Gastroesophageal sphincter (tissue), 4 donors: ENCODE data around the gene IRF5. TPM values are rescaled to one million over a fixed set of nuclear protein-coding genes. Genes with fewer than 3 reads are reported as not detected.

ENCODE experiments used
- ATAC-seq: fragments of 150-250 bp; one replicate; pipeline ENCODE4 v1.9.1; 2016; ENCODE audit warnings: mild to moderate bottlenecking, moderate library complexity
- H3K27ac ChIP-seq, 4 donors: fragments of 200-600 bp; sonication (generic) in 3 of 4; 1 replicate in 3 of 4; 2 replicates in 1 of 4; pipeline ENCODE4 v1.5.1; 2016 to 2019
- H3K27me3 ChIP-seq: fragments of 200-600 bp; sonication (generic); one replicate; pipeline ENCODE4 v1.5.1; 2019
- H3K36me3 ChIP-seq, 2 donors: fragments of 200-600 bp; sonication (generic); one replicate each; pipeline ENCODE4 v1.5.1; 2019; ENCODE audit warnings: control low read depth in 1 of 2
- H3K4me1 ChIP-seq, 3 donors: fragments of 200-600 bp; sonication (generic); 1 replicate in 2 of 3; 2 replicates in 1 of 3; pipeline ENCODE4 v1.5.1; 2016 to 2019; ENCODE audit warnings: control low read depth in 2 of 3
- H3K4me3 ChIP-seq, 2 donors: fragments of 200-600 bp; sonication (generic); one replicate each; pipeline ENCODE4 v1.5.1; 2019; ENCODE audit warnings: mild to moderate bottlenecking in 1 of 2, moderate library complexity in 1 of 2
- H3K9me3 ChIP-seq, 3 donors: fragments of 200-600 bp; sonication (generic); one replicate each; pipeline ENCODE4 v1.5.1; 2017 to 2019; ENCODE audit warnings: control low read depth in 2 of 3
- EP300 ChIP-seq: sonication (generic); formaldehyde crosslinking; IDR thresholded peaks from one replicate; pipeline ENCODE4 v1.6.1; 2017; ENCODE audit warnings: antibody characterized with exemption, mild to moderate bottlenecking
- POLR2A ChIP-seq, 2 donors: fragments of 450-650 bp; IDR thresholded peaks; one replicate each; pipeline ENCODE4 v1.6.1; 2017; ENCODE audit warnings: antibody characterized with exemption in 2 of 2, mild to moderate bottlenecking in 2 of 2, moderate library complexity in 1 of 2
- POLR2AphosphoS5 ChIP-seq: sonication (generic); formaldehyde crosslinking; IDR thresholded peaks from one replicate; pipeline ENCODE4 v1.6.1; 2017; ENCODE audit warnings: antibody characterized with exemption
- WGBS, 2 donors: methylation state at CpG; one replicate each; pipeline ENCODE4 v1.1.5; 2018; ENCODE audit warnings: low coverage in 1 of 2; 5-methylcytosine and 5-hydroxymethylcytosine counted together
- total RNA-seq, 4 donors: library from RNA; depleted of rRNA; stranded (reverse); fragments of >200 nt; gene quantifications; one replicate each; pipeline ENCODE4 v1.1.0, GENCODE V29; 2016
- TF ChIP-seq, protein P1 (sequence below), 4 experiments: fragments of 200-600 bp in 2 of 4; fragments of 450-650 bp in 2 of 4; sonication (generic) in 1 of 4; IDR thresholded peaks; one replicate each; pipeline ENCODE4 v1.5.1; 2017 to 2019; ENCODE audit warnings: antibody characterized with exemption in 4 of 4, mild to moderate bottlenecking in 2 of 4, moderate library complexity in 2 of 4

The IRF5 gene
- total RNA-seq, 4 donors from 2014 or later, result 6.6 to 10.1 (median 8.2) TPM

DNA sequence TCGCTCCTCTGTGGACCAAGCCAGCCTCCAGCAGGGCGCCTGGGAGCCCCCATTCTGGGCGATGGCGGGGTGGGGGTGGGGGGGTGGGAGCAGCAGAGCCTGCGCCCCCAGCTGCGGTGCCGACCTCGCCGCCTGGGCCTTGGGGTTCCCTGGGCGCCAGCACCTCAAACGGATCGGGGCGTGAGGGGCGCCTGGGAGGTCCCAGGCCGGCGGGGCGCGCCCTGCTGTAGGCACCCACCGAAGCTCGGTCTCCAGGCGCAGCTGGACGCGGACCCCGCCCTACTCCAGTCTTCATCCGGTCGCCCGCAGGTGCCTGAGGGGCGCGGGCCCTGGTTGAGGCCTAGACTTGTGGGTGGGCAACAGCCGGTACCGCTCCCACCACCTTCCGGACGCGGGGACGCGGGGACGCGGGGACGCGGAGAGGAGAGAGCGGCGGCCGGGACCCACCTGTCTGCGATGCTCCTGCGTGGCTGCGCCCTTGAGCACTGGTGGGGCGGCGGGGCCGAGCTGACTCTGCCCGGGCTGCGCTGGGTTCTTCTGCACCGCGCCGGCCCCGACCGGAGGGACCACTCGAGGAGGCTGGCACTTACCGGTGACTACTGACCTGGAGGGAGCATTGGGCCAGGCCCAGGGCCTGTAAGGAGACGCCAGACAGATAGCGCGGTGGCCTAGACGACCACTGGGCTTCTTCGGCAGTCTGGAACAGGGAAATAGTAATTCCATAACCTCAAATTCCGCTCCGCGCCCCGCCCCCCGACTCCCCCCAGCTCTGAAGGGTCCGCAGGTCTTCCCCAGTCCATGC lies 21.7 kb upstream of the IRF5 start:
- Histone ChIP-seq H3K4me3 (peak overlapping the region in 1 of 2 donors; percentile 37), H3K27me3 (peaks cover 58% of the 10 kb centered on the region), H3K9me3 (no peaks in the 10 kb centered on the region), H3K4me1 (peaks cover 0 to 16% (median 5%) of the 10 kb centered on the region in 3 donors), H3K36me3 (no peaks in the 10 kb centered on the region), H3K27ac (no peak overlapping the region)
- no CpG with 5 or more reads among the region's 69 CpGs for WGBS, 2 donors
- TF ChIP-seq POLR2A (IDR thresholded peaks at IDR 0.05) (no peak), EP300 (no peak), POLR2AphosphoS5 (no peak)
- TF ChIP-seq, protein P1, sequence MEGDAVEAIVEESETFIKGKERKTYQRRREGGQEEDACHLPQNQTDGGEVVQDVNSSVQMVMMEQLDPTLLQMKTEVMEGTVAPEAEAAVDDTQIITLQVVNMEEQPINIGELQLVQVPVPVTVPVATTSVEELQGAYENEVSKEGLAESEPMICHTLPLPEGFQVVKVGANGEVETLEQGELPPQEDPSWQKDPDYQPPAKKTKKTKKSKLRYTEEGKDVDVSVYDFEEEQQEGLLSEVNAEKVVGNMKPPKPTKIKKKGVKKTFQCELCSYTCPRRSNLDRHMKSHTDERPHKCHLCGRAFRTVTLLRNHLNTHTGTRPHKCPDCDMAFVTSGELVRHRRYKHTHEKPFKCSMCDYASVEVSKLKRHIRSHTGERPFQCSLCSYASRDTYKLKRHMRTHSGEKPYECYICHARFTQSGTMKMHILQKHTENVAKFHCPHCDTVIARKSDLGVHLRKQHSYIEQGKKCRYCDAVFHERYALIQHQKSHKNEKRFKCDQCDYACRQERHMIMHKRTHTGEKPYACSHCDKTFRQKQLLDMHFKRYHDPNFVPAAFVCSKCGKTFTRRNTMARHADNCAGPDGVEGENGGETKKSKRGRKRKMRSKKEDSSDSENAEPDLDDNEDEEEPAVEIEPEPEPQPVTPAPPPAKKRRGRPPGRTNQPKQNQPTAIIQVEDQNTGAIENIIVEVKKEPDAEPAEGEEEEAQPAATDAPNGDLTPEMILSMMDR (IDR thresholded peaks at IDR 0.05), result no peak
- no peak for ATAC-seq

DNA sequence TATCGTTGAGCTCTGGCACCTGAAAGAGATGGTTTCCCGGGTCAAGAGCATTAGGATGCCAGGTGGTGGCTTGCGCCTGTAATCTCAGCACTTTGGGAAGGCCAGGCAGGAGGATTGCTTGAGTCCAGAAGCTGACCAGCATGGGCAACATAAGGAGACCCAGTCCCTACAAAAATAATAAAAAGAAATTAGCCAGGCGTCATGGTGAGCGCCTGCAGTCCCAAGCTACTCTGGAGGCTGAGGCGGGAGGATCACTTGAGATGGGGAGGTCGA lies 21.1 kb upstream of the IRF5 start:
- H3K27ac ChIP-seq, result no peak overlapping the region
- ATAC-seq, result no peak
- peaks cover 0 to 16% (median 5%) of the 10 kb centered on the region in 3 donors for H3K4me1 ChIP-seq
- TF ChIP-seq POLR2A (IDR thresholded peaks at IDR 0.05), result no peak
- TF ChIP-seq EP300, result no peak
- TF ChIP-seq, protein P1 (IDR thresholded peaks at IDR 0.05), result no peak
- no peak for TF ChIP-seq POLR2AphosphoS5
- 92 to 95% methylated on average over 5 to 6 of the region's 7 CpGs for WGBS, 2 donors
- peaks cover 57% of the 10 kb centered on the region for H3K27me3 ChIP-seq
- no peaks in the 10 kb centered on the region for H3K36me3 ChIP-seq
- no peaks in the 10 kb centered on the region for H3K9me3 ChIP-seq
- no peak overlapping the region for H3K4me3 ChIP-seq

DNA sequence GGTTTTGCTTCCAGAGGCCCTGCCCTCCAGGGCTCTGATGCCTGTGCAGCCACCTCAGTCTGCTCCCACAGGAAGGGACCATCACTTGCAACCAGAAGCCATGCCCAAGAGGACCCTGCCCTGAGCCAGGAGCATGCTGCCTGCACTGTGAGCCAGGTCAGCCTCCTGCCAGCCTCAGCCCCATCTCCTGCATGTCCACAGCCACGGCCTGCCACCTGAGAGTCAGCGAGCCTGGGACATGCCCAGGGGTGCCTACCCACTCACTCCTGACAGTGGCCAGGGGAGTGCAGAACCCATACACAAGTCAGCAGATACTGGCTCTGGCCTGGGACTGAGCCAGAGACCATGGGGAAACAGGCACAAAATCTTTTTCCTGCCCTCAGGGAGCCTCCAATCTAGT lies 20.6 kb upstream of the IRF5 start:
- H3K9me3 ChIP-seq, result no peaks in the 10 kb centered on the region
- TF ChIP-seq EP300 (no peak), POLR2AphosphoS5 (no peak), POLR2A (IDR thresholded peaks at IDR 0.05) (no peak)
- TF ChIP-seq, protein P1 (IDR thresholded peaks at IDR 0.05), result no peak
- H3K27me3 ChIP-seq, result peaks cover 60% of the 10 kb centered on the region
- ATAC-seq, result no peak
- no peak overlapping the region for H3K4me3 ChIP-seq
- peaks cover 0 to 16% (median 5%) of the 10 kb centered on the region in 3 donors for H3K4me1 ChIP-seq
- no peak overlapping the region for H3K27ac ChIP-seq
- no peaks in the 10 kb centered on the region for H3K36me3 ChIP-seq
- no CpG with 5 or more reads among the region's 2 CpGs for WGBS, 2 donors

DNA sequence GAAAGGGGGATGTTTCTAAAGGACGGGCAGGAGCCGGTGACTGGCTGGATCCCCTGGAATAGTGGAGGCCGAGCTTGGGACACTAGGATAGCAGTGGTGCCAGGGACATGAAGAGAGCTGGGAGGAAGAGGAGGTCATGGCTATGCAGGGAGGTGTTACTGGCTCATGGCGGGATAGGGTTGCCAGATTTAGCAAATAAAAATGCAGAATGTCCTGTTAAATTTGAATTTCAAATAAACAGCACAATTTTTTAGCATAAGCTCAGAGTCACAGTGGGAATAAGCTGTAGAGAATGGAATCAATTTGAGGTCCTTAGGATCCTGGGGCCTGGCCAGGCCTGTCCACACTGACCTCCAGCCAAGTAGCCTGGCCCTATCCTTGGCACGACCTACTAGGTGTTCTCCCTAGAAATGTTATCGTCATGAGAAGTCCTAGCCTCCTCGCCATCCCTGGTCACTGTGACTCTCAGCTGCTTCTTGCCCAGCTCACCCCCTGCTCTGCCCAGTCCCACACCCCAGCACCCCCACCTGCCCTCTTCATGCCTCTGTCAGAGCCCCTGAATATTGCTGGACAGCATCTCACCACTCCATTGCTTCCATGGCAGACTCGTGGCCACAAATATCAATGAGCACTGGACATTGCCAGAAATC lies 19.6 kb upstream of the IRF5 start:
- no peak for ATAC-seq

More for the DNA sequence above, 19.6 kb upstream of the IRF5 start:
- TF ChIP-seq, protein P1 (IDR thresholded peaks at IDR 0.05), result no peak
- no peak for TF ChIP-seq POLR2AphosphoS5
- no peak for TF ChIP-seq POLR2A (IDR thresholded peaks at IDR 0.05)
- no peak for TF ChIP-seq EP300
- Histone ChIP-seq H3K4me1 (peaks cover 0 to 16% (median 5%) of the 10 kb centered on the region in 3 donors), H3K36me3 (no peaks in the 10 kb centered on the region), H3K4me3 (no peak overlapping the region), H3K9me3 (no peaks in the 10 kb centered on the region), H3K27me3 (peaks cover 70% of the 10 kb centered on the region), H3K27ac (no peak overlapping the region)
- WGBS, 2 donors, result 79 to 85% methylated on average over 7 to 8 of the region's 8 CpGs
